NCI-H1930 (cell line): ENCODE results near the gene KAZN.

Source experiments
- DNase-seq, 2 experiments: peaks; one replicate each; lab custom pipeline; 2025; lab: John Stamatoyannopoulos, UW

KAZN gene

DNA sequence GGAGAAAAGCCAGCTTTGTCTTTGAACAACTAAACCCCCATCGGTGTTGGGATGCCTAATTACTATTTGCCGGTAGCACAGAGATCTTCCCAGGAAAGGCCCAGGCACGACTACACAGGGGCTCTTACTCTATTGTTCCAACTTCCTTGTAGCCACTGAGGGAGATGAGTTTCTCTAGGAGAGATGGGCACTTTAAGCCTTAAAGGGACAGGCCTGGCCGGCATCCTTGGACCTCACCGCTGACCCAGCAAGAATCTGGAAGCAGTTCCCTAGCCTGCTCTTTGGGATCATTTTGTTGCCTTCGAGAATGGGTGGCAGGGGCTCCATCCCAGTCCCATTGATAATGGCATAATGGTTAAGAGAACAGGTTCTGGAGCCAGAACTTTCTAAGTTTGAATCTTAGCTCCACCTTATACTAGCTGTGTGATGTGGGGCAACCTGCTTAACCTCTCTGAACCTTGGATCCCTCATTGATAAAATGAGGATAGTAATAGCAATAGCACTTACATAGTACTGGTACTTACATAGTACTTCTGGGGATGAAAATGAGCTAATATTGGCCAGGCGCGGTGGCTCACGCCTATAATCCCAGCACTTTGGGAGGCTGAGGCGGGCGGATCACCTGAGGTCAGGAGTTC, 316.0 kb downstream of the KAZN start:
- DNase-seq = no peak

DNA sequence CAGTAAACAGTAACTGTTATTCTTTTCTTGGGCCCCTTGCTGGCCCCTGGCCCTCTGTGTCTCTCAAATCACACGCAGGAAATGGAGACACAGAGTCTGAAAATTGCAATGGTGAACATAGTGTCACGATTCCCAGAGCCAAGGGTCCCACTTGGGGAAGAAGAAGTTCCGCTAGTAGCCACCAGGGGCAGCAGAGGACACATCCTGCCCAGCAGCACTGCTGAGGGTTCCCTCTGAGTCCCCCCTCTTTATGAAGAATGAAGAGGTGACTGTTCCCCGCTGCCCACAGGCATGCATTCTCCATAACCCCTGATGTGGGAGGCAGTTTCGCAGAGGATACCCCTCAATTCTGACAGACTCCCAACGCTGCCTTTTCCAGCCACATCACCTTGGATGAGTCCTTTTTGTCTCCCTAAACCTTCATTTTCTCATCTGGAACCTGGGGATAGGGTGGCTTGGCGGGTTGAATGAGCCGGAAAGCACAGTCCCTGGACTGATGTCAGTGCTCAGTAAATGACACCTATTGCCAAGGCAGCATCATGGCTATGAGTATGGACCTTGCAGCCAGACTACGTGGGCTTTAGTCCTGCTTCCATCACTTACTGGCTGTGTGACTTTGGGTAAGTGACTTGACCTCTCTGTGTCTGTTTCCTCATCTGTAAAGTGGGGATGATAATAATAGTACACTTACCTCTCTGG, 317.0 kb downstream of the KAZN start:
- DNase-seq = peak; percentile 15 to 31

DNA sequence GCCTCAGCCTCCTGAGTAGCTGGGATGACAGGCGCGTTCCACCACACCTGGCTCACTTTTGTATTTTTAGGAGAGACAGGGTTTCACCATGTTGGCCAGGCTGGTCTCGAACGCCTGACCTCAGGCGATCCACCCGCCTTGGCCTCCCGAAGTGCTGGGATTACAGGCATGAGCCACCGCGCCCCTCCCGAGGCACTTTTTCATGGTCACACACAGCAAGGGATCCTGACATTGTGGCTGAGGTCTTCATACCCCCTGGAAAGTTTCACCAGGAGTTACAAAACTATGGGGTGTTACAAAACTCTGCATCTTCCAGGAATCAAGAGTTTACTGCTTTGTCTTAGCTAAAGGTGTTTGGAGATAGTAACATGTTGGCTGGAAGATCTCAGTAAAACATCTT, 320.8 kb downstream of the KAZN start:
- DNase-seq = no peak

DNA sequence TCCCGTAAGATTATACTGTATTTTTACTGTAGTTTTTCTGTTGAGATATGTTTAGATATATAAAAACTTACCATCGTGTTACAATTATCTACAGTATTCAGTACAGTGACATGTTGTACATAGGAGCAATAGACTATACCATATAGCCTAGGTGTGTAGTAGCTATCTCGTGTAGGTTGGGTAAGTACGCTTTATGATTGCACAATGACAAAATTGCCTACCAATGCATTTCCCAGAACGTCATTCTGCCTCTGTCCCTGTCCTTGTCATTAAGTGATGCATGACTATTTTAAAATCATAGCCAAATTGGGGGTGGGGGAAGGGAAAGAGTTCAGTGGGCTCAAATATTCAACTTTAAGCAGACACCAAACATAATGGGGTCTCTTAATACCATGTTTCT, 321.3 kb downstream of the KAZN start:
- no peak for DNase-seq

DNA sequence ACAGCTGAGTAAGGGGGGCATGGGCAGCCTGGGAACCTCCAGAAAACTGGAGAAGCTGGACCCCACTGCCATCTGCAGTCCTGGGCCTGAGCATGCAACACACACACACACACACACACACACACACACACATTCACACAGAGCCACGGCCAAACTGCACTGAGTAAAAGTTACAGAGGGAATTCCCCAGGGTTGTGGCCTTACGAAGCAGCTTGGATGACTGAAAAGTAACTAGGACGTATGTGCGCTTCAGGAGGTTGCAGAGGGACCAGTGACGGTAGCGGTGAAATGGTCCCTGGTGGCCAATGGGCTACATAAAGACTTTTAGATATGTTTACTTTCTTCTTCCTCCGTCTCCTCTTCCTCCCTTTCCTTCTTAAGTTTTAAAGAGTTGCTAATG, 322.6 kb downstream of the KAZN start:
- DNase-seq = no peak

DNA sequence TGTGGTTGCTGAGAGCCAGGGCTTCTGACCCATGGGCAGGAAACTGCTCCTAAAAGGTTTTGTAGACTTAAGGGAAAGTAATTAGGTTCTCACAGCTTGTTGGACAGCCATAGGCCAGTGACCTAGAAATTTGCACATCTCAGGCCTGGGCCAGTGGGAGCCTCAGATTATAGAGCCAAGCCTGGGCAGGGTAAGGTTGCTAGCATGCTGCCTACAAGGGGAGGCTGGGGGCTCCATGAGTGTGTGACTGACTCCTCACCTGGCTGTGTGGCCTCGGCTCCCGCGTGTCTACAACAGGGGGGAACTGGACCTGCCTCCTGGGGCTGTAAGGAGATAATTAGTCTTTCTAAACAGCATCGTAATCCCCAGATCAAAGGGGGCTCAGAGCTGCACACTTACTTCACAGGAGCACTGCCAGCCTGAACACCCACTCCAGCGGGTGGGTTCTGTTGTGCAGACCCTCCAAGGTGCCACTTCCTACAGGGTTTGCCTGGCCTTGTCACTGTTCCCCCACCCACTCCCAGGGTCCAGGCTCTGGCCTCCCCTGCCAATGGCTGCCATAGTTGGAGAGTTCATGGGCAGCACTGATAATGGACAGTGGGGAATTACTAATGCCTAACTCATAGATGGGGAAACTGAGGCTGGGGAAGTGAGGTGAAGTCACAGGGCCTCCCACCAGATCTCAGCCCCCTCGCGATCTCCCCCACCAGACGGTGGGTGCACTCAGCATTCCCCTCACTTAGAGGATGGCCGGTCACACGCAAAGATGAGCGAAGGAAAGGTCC, 324.6 kb downstream of the KAZN start:
- DNase-seq = no peak

DNA sequence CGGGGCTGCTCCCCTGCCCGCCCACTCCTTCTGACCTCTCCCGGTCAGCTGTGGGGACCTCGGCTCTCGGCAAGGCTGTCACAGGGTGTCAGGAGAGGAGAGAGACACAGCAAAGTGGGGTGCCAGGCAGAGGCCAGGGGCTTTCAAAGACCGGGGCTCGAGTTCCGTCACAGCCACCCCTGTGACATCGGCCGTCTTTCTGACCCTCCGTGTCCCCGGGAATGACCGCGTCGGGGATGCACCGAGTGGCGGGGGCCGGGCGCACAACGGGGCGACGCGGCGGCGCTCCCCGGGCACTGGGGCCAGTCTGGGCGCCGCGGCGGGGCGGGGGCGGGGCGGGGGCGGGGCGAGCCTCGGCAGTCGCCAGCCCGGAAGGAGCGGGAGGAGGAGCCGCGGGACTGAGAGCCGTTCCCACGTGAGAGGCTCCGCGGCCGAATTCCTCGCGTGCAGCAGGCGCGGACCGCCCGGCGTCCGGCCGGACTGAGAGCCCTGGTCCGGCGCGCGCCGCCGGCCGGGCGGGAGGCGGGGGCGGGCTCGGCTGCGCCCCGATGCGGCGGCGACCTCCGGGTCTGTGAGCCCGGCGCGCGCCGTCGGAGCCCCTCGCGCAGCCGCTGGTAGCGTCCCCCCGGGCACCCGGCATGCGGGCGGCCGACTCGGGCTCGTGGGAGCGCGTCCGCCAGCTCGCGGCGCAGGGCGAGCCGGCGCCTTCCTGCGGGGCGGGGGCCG, 325.4 kb downstream of the KAZN start:
- no peak for DNase-seq

DNA sequence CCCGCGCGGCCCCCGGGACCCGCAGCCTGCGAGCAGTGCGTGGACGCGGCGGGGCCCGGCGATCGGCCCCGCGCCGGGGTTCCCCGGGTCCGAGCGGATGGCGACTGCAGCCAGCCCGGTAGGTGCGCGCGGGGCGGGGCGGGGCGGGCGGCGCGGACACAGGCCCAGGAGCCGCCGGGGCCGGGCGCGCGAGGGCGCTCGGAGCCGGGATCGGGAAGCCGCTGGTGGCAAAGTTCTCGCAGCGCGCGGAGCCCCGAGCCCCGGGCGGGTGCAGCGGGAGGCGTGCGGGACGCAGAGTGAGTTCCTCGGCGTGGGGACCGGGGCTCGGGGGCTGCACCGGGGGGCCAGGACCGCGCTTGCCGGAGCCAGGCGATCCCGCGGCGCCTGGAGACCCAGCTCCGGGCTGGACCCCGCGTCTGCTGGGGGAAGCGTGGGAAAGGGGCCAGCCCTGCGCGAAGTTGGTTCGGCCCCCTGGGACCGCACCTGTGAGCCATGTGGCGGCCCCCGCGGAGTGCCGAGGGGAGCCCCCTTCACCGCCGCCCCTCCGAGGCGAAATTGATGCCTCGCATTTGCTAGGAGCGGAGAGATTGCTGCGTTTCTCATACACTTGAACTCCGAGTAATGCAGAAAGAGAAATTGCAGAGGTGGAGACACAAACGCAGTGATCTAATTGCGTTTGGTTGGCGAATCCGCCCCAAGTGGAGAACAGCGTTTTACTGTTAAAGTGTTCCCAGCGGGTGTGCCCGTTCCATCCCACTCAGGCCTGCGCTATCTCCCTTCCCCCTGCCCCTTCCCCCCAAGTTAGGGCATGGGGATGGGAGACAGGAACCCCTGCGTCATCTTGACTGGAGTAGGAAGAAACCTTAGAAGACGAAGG, 326.2 kb downstream of the KAZN start:
- DNase-seq = peak in 1 of 2 experiments; percentile 26

DNA sequence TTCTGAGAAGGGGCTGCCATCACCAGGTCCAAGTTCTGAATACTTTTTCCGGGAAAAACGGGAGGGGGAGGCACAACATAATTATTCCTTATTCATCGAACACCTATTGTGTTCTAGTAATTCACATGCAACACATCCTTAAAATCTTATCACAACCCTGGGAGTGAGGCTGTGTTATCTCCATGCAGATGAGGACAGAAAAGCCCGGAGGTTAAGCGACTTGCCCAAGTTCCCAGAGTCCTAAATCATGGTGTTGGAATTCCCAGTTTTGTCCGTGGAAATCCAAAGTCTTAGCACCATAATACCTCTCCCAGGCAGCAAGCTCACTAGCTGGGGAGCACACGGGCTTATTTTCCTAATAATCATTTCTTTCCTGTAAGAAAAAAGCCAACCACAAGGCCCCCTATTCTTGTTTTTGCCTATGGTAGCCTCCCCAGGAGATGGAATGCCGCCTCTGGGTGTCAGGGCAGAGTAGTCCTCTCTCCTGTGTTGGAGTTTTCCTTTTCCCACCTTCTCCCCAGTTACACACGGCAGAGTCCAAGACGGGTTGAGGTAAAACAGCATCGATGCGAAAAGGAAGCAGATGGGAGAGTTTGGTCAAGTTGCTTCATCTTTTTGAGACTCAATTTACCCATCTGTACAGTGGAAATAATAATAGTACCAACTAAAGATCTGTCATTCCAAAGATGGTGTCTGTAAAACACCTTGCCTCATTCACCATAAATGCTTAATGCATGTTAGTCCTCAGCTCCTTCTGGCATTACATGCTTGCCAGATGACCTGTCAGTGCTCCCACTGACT, 327.1 kb downstream of the KAZN start:
- no peak for DNase-seq

DNA sequence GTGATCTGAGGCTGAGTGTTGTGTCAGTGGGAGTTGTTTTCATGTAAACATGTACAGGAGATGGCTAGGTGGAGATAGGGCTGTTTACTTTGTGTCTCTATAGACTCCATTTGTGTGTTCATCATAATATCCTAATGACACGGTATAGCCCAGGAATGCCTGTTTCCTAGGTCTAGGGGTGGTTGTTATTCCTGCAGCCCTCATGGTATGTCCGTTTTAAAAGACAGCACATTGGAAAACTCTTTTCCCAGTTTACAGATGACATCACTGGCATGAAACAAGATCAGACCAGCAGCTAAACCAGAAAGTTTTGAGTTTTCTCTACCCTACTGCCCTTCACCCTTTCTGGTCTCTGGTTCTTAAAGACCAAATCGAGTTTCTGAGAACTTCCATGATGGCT, 327.7 kb downstream of the KAZN start:
- DNase-seq = no peak

DNA sequence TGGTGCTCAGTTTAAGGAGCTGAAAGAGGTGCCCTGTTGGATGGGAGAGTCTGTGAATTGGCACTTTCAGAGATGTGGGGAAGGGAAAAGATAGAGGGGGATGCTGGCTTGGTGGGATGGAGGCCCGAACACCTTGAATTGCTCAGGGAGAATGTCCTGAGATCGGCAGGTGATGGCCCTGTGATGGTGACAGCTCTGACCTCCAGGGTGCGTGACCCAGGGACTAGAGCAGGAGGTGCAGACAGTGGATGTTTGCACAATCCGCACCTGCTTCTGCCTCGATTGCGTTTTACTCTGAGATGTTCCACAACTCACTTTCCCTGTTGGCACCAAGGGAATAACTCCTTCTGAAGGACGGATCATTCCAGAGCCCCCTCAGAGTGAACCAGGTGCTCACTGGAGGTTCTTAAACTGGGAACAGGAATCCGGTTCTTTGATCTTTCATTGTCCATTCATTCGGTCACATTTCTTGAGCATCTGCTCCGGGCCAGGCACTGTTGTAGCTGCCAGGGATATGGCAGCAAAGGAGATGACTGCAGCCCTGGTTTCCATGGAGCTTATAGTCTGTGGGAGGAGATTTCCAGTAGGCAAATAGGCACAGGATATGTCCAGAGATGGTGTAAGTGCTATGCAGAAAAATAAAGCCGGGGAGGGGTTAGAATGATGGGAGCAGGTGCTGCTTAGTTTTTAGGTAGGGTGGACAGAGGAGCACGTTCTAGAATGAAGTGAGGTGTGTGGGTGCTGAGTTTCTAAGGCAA, 328.5 kb downstream of the KAZN start:
- no peak for DNase-seq

DNA sequence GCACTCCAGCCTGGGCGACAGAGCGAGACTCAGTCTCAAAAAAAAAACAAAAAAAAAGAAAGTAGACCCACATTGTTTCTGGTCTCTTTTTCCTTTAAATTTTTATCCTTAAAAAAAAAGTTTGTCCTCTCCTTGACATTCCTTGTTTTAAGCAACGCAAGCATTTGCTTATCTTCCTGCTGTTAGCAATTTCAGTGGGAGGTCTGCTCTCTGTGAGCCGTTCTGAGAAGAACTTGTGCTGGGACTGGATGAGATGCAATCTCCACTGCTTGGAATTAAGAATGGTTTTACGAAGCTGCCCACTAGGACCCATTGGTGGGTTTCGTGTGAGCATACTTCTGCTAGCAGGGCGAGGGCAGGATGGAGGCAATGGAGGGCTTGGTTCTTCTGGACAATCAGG, 329.9 kb downstream of the KAZN start:
- no peak for DNase-seq

DNA sequence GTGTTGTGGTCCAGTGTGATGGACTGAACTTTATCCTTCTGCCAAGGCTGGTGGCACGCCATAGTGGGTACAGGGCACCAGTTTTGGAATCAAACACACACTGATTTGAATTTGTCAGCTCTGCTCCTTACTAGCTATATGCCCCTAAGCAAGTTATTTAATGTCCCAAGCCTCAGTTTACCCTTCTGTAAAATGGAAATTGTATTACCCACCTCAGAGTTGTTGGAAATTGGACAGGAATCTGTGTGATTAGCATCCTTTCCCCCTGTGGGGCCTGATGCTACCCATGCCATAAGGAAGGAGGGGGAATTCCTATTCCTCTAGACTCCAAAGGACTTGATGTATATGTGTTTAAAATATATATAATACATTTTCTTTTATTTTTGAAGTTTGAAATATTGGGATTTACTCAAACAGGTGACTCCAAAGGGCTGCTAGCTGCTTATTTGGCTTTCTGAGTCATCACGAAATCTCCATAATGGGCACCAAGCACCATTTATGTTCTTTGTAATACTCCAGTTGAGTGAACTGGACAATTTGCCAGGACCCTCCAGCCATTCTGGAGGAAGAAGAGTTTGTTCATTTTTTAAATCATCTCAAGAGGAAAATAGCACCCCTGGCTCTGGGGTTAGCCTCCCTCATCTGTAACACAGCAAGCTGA, 330.5 kb downstream of the KAZN start:
- no peak for DNase-seq

DNA sequence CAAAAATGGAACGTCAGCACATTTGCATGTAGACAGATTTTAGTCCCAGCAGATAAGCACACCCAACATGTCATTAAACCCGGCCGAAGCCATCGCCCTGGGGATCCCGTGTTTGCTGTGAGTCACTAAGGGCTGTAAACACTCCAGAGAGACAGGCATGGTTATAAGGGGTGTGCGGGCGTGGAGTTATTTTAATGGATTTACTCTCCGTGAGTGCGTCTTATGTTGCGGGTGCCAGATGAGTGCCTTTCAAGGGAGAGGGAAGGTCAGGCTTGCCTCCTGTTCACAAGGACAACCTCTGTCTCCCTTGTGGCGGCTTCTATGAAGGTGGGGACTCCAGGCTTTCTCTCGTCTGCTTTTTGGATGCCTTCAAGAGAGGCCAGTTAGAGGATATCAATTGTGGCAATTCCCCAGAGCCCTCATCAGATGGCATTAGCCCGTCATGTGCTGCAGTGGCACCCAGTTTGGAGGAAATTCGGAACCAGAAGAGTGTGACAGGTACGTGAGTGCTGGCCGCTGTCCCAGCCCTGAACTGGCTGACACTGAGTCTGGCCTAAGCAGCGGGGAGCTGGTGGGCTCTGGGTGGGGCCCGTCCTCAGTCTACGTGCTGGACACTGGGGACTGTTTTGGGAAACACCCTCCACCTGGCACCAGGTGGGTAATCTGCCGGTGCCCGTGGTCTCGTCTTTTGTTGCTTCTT, 331.2 kb downstream of the KAZN start:
- no peak for DNase-seq

DNA sequence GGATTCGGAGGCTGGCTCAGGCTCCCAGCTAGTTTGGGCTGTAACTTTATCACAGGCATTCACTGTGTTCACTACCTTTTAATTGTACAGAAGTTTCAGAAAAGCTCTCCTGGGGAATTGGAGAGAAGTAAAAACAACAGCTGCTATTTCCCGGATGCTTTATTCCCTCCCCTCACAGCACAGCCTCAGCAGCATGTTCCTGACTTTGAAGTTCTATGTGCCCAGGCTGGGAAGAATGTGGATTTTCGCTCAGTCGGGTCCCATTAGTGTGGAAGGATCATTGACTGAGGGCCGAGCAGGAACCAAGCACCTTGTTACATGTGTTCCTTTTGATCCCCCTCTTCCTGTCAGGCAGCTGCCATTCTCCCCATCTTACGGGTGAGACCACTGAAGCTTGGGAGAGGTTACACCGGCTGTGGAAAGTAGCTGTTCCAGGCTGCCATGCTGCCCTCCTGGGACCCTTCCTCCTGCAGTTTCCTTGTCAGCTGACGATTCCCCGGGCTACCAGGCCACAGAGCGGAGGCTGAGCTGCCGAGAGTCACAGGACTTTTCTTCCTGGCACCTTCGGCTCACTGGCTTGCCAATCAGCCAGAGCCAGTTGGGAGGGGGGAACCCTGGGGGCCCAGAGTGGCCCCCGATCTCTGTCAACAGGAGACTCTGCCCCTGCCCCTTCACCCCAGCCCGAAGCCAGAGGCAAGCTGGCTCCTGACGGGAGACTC, 331.9 kb downstream of the KAZN start:
- no peak for DNase-seq

DNA sequence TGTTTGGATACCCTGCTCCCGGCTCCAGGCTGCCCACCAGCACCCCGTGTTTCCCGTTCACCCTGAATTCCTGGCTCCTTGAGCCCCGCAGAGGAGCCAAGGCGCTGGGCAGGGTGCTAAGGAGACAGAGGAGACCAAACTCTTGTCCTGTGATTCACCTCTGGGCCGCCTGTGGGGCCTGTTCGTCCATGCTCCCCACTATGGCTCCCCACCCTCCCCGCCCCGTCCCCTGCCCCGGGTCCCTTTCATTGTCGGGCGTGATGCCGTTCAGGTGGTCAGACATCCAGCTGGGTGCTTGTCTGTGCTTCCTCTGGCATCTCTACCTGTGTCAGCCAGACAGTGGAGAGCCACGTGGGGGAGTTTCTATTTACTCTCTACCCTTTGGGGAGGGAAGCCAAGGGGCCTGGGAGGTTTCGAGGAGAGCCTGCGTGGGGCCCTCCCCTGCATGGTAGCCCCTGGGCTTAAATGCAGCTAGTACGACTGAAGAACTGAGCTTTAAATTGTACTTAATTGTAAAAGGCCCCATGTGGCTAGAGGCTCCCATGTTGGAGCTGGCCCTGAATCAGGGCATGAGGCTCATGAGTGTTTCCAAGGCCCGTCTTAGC, 333.7 kb downstream of the KAZN start:
- no peak for DNase-seq

DNA sequence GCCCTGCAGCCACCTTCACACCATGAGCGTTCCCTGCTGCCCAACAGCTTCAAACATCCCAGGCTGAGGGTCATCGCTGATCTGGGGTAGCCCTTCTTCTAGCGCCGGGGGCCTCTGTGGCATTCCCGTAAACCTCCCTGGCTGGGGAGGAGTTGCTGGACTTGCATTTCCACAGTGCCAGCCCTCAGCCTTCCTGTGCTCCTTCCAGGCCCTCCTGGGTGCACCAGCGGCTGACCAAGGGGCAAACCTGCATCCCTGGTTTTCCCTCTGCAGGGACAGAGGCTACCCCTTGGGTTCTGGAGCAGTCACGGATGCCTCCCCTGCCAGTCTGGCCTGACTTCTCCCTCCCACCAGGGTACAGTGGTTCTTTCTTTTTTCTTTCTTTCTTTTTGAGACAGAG, 336.4 kb downstream of the KAZN start:
- DNase-seq = no peak

DNA sequence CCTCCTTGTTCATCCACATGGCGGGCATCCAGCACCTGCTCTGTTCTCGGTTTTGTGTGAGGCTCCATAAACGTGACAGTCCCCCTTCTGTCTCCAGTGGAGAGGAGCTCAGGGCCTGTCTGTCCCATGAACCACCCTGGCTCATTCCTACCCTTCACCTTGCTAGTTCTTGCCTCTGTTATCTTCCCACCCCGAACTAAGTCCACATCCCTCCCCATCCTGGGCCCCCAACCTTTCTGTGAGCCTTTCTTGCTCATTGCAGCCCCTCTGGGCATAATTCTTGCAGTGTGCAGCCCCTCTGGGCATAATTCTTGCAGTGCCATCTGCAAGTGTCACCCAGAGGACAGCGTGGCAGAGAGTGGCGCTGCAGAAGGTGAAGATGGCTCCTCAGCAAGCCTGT, 338.3 kb downstream of the KAZN start:
- DNase-seq = no peak
